ENCODE data around the gene DHX15. TPM values are rescaled to one million over a fixed set of nuclear protein-coding genes. Genes with fewer than 3 reads are reported as not detected.

Gene DHX15
- total RNA-seq, 1 experiment from 2014 or later: 287 TPM

- Histone ChIP-seq H3K23me2 (ENCODE audit: insufficient read length, low read depth, low read length, poor library complexity, severe bottlenecking) (no peaks in the 10 kb centered on the region), H3K18ac (ENCODE audit: insufficient read length, low read depth, low read length) (no peak overlapping the region), H3K27ac (ENCODE audit: insufficient read length, low read depth, low read length) (no peak overlapping the region), H2BK20ac (ENCODE audit: low read depth, low read length, poor library complexity, severe bottlenecking) (no peak overlapping the region), H3K4me1 (ENCODE audit: insufficient read depth, low read length) (no peaks in the 10 kb centered on the region; the same call in 1 of the 2 replicates), H3K4ac (ENCODE audit: low read depth, low read length) (no peak overlapping the region), H2AFZ (ENCODE audit: low read length) (no peak overlapping the region), H3K79me2 (ENCODE audit: insufficient read depth, low read length) (peaks cover 63% of the 10 kb centered on the region), H3K14ac (ENCODE audit: insufficient read depth, low read length) (no peak overlapping the region), H3K23ac (ENCODE audit: insufficient read length, low read depth, low read length) (no peak overlapping the region), H2BK5ac (ENCODE audit: insufficient read length, low read length) (no peak overlapping the region), H3K79me1 (ENCODE audit: insufficient read depth, low read depth, low read length, poor library complexity, severe bottlenecking) (peaks cover 2% of the 10 kb centered on the region), H2BK15ac (ENCODE audit: low read depth, low read length) (no peak overlapping the region), H3T11ph (ENCODE audit: low read length) (no peak overlapping the region), H4K8ac (replicated peaks; ENCODE audit: insufficient read length, low read depth, low read length) (no peak overlapping the region), H4K20me1 (ENCODE audit: control insufficient read depth, insufficient read depth, insufficient read length) (no peaks in the 10 kb centered on the region), H3K56ac (ENCODE audit: insufficient read length, low read depth, low read length) (no peak overlapping the region), H4K91ac (ENCODE audit: insufficient read length, low read depth, low read length) (no peak overlapping the region), H2AK5ac (ENCODE audit: insufficient read length, low read length) (no peak overlapping the region), H2BK120ac (ENCODE audit: low read depth, low read length, poor library complexity, severe bottlenecking) (no peak overlapping the region), H3K27me3 (ENCODE audit: insufficient read depth, low read length) (no peaks in the 10 kb centered on the region), H2BK12ac (ENCODE audit: insufficient read length, low read depth, low read length) (no peak overlapping the region), H3K9ac (ENCODE audit: extremely low read depth, insufficient read length, low read length) (no peak overlapping the region), H3K4me2 (ENCODE audit: insufficient read depth, insufficient read length, low read length) (no peak overlapping the region), H3K9me3 (ENCODE audit: control insufficient read depth, low read depth, low read length) (no peaks in the 10 kb centered on the region), H4K5ac (ENCODE audit: insufficient read length, low read depth, low read length) (no peak overlapping the region)
- Mint-ChIP-seq H3K36me3 (ENCODE audit: insufficient read depth in 1 of 3, low read depth in 3 of 3) (peaks cover 42 to 76% (median 73%) of the 10 kb centered on the region in 3 experiments), H3K4me1 (peaks cover 35 to 44% of the 10 kb centered on the region in 2 experiments), H3K27ac (peak overlapping the region in 1 of 3 experiments; percentile 6; a peak in 1 of 7 replicates), H3K4me3 (no peak overlapping the region), H3K9me3 (no peaks in the 10 kb centered on the region), H3K27me3 (ENCODE audit: low read depth) (no peaks in the 10 kb centered on the region)
- DNase-seq: no peak
- WGBS (ENCODE audit: extremely low coverage, insufficient read length, low lambda C conversion rate): no CpG with 5 or more reads among the region's 2 CpGs
- TF ChIP-seq, protein P1, sequence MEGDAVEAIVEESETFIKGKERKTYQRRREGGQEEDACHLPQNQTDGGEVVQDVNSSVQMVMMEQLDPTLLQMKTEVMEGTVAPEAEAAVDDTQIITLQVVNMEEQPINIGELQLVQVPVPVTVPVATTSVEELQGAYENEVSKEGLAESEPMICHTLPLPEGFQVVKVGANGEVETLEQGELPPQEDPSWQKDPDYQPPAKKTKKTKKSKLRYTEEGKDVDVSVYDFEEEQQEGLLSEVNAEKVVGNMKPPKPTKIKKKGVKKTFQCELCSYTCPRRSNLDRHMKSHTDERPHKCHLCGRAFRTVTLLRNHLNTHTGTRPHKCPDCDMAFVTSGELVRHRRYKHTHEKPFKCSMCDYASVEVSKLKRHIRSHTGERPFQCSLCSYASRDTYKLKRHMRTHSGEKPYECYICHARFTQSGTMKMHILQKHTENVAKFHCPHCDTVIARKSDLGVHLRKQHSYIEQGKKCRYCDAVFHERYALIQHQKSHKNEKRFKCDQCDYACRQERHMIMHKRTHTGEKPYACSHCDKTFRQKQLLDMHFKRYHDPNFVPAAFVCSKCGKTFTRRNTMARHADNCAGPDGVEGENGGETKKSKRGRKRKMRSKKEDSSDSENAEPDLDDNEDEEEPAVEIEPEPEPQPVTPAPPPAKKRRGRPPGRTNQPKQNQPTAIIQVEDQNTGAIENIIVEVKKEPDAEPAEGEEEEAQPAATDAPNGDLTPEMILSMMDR (conservative IDR thresholded peaks at IDR 0.05): no peak
Observed at GRCh38 chr4:24564488-24564887, 19.9 kb downstream of the DHX15 start.
